HFF-Myc (cell line): ENCODE results near the gene BIN1.

Experiments used
- DNase-seq: peaks from one replicate; pipeline ENCODE4 v3.0.0-alpha.2; 2011; ENCODE audit warnings: low read depth; ENCODE audit errors: extremely low read depth
- H3K4me3 ChIP-seq: replicated peaks from 2 replicates; pipeline ENCODE4 v1.5.1; 2011; ENCODE audit warnings: low read depth, mild to moderate bottlenecking, control low read depth, low read length
- CTCF ChIP-seq: IDR thresholded peaks from 2 replicates; pipeline ENCODE4 v1.5.1; 2012; ENCODE audit warnings: mild to moderate bottlenecking, low read depth, low read length, control low read depth; ENCODE audit errors: missing control alignments

The BIN1 gene

GRCh38 chr2:127001751-127002150, 105.2 kb downstream of the BIN1 start:
- no peak overlapping the region for H3K4me3 ChIP-seq
- no peak for TF ChIP-seq CTCF
- no peak for DNase-seq

- H3K4me3 ChIP-seq: no peak overlapping the region
- TF ChIP-seq CTCF: no peak
- no peak for DNase-seq
These were observed 106.0 kb downstream of the BIN1 start for GRCh38 chr2:127000937-127001336.

DNA sequence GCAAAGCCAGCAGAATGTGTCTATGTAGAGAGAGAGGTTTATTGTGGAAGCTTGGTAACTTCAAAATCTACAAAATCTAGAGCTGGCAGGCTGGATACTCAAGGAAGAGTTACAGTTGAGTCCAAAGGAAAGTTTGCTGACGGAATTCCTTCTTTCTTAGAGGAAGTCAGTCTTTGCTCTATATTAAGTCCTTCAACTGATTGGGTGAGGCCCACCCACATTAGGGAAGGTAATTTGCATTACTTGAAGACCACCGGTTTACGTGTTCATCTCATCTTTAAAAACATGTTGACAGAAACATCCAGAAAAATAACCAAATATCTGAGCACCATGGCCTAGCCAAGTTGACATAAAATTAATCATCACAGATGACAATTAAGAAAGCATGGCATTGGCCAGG, 106.8 kb downstream of the BIN1 start:
- no peak overlapping the region for H3K4me3 ChIP-seq
- no peak for DNase-seq
- no peak for TF ChIP-seq CTCF

GRCh38 chr2:126999106-126999756, 107.7 kb downstream of the BIN1 start:
- no peak for DNase-seq
- no peak for TF ChIP-seq CTCF
- H3K4me3 ChIP-seq: no peak overlapping the region

- DNase-seq: no peak
- no peak for TF ChIP-seq CTCF
- no peak overlapping the region for H3K4me3 ChIP-seq
These were observed 108.5 kb downstream of the BIN1 start for GRCh38 chr2:126998486-126998885.
